Loucy (cell line): Measurements from ENCODE around the gene PIGO.

Experiments used
- EZH2phosphoT487 ChIP-seq: fragments of 200-600 bp; IDR thresholded peaks from 2 replicates; pipeline ENCODE4 v1.6.1; 2018; ENCODE audit warnings: antibody characterized with exemption, mild to moderate bottlenecking, moderate library complexity, borderline replicate concordance
- TF ChIP-seq, protein P1 (sequence below): fragments of 200-600 bp; sonication (generic); conservative IDR thresholded peaks from 2 replicates; pipeline ENCODE4 v1.5.1; 2014; ENCODE audit warnings: mild to moderate bottlenecking, antibody characterized with exemption, low read length

DNA sequence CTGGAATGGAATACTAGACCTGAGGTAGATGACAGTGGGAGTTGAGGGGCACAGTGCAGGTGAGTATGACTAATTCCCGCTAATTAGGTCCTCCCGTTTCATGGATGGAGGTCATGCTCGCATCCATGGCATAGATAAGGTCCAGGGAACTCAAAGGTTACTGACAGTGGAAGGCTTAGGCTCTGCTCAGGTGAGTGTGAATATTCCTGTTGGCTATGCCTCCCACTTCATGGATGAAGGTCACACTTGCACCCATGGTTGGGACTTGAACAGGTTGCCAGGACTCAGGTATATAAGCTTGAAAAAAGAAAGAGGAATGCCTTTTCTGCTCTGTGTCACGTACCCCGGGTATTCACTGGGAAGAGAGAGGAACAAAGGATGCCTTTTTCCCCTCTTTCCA, 45.6 kb upstream of the PIGO start:
- TF ChIP-seq, protein P1, sequence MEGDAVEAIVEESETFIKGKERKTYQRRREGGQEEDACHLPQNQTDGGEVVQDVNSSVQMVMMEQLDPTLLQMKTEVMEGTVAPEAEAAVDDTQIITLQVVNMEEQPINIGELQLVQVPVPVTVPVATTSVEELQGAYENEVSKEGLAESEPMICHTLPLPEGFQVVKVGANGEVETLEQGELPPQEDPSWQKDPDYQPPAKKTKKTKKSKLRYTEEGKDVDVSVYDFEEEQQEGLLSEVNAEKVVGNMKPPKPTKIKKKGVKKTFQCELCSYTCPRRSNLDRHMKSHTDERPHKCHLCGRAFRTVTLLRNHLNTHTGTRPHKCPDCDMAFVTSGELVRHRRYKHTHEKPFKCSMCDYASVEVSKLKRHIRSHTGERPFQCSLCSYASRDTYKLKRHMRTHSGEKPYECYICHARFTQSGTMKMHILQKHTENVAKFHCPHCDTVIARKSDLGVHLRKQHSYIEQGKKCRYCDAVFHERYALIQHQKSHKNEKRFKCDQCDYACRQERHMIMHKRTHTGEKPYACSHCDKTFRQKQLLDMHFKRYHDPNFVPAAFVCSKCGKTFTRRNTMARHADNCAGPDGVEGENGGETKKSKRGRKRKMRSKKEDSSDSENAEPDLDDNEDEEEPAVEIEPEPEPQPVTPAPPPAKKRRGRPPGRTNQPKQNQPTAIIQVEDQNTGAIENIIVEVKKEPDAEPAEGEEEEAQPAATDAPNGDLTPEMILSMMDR, result no peak
- TF ChIP-seq EZH2phosphoT487, result no peak
